GM19372 (cell line): ENCODE results near the gene FHIT.

Source experiments
- ATAC-seq: cut with Tn5 transposase; IDR thresholded peaks from one replicate; pipeline ENCODE4 v1.9.1; 2021; ENCODE audit warnings: mild to moderate bottlenecking, low read depth, moderate library complexity; ENCODE audit not compliant: unreplicated experiment

FHIT gene

DNA sequence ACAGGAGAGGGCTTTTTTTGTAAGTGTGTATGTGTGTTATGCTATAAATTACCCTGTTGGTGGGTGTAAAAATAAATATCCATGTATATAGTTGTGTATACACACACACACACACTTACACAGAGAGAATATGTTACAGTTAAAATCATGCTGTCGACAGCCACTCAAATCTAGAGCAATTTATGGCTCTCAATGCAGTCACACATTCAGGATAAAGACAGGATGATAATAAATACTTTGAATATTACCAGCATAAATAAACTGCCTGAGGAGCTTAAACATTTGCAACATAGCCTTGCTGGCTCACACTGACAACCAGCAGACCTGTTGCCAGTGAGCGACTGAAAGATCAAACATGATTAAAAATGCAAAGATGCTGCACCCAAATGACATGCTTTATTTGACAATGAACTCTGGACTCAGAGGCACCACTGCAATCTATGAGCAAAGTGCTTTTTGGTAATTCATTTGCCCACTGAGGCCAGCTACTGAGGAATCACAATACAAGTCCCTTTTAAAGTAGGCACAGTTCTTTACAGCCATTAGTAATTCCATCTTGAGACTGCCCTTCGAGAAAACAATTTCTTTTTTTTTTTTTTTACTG lies 458.9 kb downstream of the FHIT start:
- ATAC-seq: no peak

DNA sequence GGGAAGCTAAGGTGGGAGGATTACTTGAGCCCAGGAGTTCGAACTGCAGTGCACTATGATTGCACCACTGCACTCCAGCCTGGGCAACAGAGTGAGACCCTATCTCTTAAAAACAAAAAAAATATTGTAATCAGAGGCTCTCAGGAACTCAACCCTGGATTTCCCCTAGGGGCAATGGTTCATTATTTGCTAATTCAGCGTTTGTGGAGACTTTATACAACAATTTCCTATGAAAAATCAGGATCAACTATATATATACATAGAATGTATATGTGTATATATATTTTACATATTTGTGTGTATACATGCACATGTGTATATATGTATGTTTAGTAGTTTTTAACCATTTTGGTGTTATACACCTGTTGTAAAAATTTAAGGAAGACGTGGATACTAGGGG lies 463.1 kb downstream of the FHIT start:
- ATAC-seq: no peak

- no peak for ATAC-seq
These were observed 469.3 kb downstream of the FHIT start for GRCh38 chr3:60781935-60782334.

- no peak for ATAC-seq
These were observed 471.6 kb downstream of the FHIT start for GRCh38 chr3:60779637-60780036.

GRCh38 chr3:60775985-60776384 lies 475.3 kb downstream of the FHIT start:
- no peak for ATAC-seq

GRCh38 chr3:60774617-60775016 lies 476.6 kb downstream of the FHIT start:
- ATAC-seq: no peak

DNA sequence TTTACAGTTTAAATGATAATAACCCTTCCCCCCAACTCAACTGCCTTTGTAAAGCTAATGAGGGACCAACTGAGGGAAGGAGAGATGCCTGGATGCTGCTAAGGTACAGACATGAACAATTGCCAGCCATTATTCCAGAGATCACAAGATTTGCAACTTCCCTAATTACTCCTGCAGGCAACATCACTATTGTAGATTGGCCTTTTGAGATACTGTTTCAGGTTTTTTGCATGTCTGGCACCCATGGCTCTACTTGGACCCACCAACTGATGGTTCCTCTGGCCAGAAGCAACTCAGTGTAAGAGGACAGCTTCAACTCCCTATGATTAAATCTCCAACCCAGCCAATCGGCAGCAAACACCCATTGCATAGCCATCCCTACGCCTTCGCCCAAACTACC lies 478.7 kb downstream of the FHIT start:
- ATAC-seq: no peak

DNA sequence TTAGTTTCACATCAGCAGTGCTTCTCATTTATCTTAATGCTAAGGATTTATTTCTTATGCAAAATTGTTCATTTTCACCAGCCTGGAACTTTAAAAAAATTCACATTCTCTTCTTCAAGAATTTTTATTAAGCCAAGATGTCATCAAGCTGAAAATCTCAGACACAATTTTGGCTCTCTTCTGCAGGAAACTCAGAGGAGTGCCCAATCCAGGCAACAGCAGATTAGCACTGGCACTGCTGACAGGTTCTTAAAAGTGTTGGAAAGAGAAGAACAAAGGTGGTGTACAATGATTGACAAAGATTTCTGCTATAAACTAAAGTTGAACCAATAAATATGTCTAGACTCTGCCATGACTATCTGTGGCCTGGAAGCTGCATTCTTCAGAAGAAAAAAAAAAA lies 479.5 kb downstream of the FHIT start:
- ATAC-seq: no peak

GRCh38 chr3:60770532-60770931 lies 480.7 kb downstream of the FHIT start:
- no peak for ATAC-seq

- no peak for ATAC-seq
These were observed 483.7 kb downstream of the FHIT start for GRCh38 chr3:60767536-60767935.

DNA sequence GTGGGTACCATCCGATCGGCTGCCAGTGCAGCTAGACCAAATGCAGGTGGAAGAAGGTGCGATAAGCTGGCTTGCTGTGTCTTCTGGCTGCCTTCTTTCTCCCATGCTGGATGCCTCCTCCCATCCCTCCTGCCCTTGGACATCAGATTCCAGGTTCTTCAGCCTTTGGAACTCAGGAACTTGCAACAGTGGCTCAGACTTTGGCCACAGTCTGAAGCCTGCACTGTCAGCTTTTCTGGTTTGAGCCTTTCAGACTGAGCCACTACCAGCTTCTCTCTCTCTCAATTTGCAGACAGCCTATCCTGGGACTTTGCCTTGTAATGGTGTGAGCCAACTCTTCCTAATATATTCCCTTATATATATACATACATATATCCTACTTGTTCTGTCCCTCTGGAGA lies 485.5 kb downstream of the FHIT start:
- no peak for ATAC-seq

GRCh38 chr3:60764870-60765269 lies 486.4 kb downstream of the FHIT start:
- no peak for ATAC-seq

GRCh38 chr3:60760145-60760544 lies 491.1 kb downstream of the FHIT start:
- ATAC-seq: no peak

GRCh38 chr3:60759439-60759838 lies 491.8 kb downstream of the FHIT start:
- no peak for ATAC-seq

DNA sequence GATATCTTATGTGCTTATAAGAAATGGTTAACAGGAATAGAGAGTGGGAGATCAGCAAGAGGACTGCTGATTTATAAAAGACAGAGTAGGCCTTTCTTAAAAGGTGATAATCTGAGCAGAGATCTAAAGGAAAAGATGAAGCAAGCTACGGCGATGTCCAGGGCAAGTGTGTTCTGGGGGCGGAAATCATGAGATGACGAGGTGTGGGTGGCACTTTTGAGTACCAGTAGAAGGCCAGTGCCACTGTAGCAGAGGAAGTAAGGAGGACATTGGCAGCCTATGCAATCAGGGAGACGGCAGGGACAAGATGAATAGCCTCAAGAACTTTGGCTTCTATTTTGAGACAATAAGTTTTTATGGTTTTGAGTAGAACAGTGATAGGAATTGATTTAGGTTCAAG lies 492.4 kb downstream of the FHIT start:
- ATAC-seq: no peak

DNA sequence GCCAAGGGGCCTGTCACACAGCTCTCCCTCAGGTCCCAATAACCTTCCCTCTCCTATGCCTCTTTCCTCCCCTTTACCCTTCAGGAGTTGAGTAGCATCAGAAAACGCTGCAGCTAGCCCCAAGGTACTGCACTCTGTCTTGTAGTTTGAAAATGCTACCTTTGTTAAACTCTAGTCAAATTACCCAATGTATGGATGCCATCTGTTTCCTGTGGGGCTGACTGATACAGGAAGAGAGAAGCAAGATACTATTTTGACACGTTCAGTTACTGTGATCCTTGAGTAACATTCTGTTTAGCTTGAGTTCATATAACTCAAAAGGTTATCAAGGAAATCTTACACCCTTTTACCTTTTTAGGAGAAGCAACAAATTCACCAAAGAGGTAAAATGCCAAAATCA lies 493.1 kb downstream of the FHIT start:
- no peak for ATAC-seq

GRCh38 chr3:60757724-60758123 lies 493.5 kb downstream of the FHIT start:
- ATAC-seq: no peak

DNA sequence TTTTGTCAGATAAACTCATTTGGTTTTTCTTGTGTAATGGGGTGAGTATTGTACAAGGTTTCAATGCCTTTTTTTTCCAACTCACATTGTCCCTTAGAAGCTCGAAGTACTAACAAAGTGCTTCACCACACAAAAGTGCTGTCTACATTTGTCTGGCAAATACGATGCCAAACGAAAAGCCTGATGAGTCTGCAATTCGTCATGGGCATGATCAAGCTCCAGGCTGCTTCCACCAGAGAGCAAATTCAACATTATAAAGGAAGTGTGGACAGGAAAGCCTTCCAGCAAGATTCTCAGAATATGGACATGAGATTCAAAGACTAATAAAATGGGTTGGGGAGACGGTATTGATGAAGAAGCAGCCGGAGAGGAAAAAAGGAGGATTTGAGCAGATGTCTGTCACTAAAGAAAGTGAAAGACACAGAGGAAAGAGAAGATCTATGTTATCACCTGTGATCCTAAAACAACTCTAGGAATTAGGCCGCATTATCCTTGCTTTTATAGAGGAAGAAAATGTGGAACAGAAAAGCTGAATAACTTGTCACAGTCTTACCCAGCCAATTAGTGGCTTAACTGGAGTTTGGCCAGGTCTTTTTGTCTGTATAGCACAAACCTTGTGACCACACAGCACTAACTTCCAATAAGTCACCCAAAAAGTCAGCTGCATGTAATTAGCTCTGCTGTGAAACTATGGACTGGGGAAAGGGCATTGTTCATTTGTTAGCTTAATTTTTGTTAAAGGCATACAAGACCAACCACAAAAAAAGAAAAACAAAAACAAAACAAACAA lies 494.8 kb downstream of the FHIT start:
- no peak for ATAC-seq

- no peak for ATAC-seq
These were observed 496.2 kb downstream of the FHIT start for GRCh38 chr3:60755094-60755493.

GRCh38 chr3:60754617-60755016 lies 496.6 kb downstream of the FHIT start:
- ATAC-seq: no peak

DNA sequence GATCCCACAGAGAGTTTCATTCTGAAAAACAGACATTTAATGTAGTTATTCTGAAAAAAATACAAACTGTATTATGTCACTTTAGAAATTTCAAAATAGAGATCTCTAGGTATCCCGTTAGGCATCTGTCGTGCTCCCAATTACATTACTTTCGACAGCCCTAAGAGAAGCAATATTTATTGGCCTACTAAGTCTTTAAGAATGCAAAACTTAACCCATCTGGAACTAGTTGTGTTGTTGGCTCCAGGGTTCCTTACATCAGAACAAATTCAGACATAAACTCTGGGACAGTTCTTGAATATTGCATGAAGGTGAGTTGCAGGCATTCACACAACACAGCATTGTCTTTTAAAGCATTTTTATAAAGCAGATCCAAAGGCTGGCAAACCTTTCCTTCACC lies 498.4 kb downstream of the FHIT start:
- no peak for ATAC-seq

GRCh38 chr3:60746695-60747416 lies 504.4 kb downstream of the FHIT start:
- no peak for ATAC-seq
